ENCODE measurements around the gene LIAS.
A peak's percentile ranks its signal among the peaks of the same experiment; 100 is the strongest.

Gene LIAS

DNA sequence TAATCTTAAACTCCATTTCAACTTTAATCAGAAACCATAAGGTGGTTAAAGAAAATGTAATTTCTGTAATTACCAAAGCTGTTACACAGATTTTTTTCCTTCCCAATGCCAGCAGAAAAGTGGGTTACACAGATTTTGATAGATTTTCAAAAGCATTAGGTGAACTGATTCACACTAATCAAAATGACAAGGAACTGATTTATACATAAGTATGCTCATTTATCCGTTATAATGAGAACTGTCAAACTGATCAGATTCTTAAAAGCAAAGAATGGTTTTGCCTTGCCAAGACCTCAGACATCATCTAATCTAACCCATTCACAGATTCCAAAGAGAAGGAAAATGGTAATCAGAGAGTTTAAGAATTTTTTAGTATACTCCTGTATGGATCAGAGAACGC, 63.2 kb downstream of the LIAS start:
- no peak for DNase-seq (ENCODE audit: low spot score)
- TF ChIP-seq CTCF (IDR thresholded peaks at IDR 0.05; ENCODE audit: extremely low read depth, insufficient read depth, missing control alignments), result no peak
- in situ Hi-C loops (cut with MboI; ENCODE audit: low pct_unique_long_range_greater_than_20kb, low sequenced_read_pairs, unreplicated experiment), result no loop called here

DNA sequence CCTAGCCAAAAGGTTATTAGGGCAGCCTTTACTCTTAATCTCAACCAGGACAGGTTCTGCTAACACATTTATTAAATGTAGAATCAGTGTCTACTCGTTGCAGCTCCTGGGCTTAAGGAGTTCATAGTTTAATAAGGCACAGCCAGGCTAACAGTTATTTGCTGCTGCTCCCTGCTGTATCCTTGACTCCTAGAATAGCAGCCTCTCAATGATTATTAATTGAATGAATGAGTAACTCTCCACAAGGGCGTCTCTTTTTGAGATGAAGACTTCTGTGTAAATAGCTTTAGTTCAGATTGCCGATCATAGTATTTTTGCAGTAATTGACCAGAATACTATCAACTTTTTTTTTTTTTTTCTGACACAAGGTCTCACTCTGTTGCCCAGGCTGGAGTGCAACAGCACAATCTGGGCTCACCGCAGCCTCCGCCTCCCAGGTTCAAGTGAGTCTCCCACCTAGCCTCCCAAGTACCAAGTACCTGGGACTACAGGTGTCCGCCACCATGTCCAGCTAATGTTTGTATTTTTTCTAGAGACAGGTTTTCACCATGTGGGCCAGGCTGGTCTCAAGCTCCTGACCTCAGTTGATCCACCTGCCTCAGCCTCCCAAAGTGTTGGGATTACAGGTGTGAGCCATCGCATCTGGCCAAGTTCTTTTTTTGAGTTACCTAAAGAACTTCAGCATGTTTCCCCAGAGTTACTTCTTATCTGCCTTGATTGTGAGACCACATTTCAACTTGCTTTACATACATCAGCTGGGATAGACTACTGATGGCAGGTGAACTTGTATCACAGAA, 65.5 kb downstream of the LIAS start:
- TF ChIP-seq CTCF (IDR thresholded peaks at IDR 0.05; ENCODE audit: extremely low read depth, insufficient read depth, missing control alignments), result no peak
- in situ Hi-C loops (cut with MboI; ENCODE audit: low pct_unique_long_range_greater_than_20kb, low sequenced_read_pairs, unreplicated experiment), result no loop called here
- DNase-seq (ENCODE audit: low spot score), result no peak

- TF ChIP-seq CTCF (IDR thresholded peaks at IDR 0.05; ENCODE audit: extremely low read depth, insufficient read depth, missing control alignments), result no peak
- peak; percentile 22 for DNase-seq (ENCODE audit: low spot score)
- in situ Hi-C loops (cut with MboI; ENCODE audit: low pct_unique_long_range_greater_than_20kb, low sequenced_read_pairs, unreplicated experiment), result no loop called here
Observed at GRCh38 chr4:39525822-39526690, 67.2 kb downstream of the LIAS start.

DNA sequence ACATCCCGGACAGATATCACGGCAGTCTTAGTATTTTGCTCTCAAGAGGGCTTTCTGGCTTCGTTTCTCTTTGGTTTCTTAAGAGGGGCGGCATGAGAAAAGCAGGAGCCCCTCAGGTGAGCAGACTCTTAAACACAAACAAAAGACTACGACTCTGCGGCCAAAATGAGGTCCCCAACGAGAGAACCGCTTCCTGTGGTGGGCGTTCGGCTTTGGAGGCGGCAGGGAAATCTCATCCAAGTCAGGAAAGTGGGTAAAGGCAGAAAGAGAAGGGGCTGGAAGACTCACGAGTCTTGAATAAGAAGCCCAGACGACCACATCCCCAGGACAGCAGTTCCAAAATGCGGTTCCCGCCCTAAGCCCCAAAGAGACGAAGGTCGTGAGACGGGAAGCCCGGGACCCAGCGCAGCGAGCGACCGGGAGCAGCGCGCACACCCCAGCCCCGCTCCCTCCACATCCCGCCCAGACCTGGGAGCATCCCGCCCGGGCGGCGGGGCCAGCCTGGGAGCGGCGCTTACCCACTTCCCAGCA, 68.0 kb downstream of the LIAS start:
- no peak for TF ChIP-seq CTCF (IDR thresholded peaks at IDR 0.05; ENCODE audit: extremely low read depth, insufficient read depth, missing control alignments)
- in situ Hi-C loops (cut with MboI; ENCODE audit: low pct_unique_long_range_greater_than_20kb, low sequenced_read_pairs, unreplicated experiment), result no loop called here
- peak; percentile 50 for DNase-seq (ENCODE audit: low spot score)

DNA sequence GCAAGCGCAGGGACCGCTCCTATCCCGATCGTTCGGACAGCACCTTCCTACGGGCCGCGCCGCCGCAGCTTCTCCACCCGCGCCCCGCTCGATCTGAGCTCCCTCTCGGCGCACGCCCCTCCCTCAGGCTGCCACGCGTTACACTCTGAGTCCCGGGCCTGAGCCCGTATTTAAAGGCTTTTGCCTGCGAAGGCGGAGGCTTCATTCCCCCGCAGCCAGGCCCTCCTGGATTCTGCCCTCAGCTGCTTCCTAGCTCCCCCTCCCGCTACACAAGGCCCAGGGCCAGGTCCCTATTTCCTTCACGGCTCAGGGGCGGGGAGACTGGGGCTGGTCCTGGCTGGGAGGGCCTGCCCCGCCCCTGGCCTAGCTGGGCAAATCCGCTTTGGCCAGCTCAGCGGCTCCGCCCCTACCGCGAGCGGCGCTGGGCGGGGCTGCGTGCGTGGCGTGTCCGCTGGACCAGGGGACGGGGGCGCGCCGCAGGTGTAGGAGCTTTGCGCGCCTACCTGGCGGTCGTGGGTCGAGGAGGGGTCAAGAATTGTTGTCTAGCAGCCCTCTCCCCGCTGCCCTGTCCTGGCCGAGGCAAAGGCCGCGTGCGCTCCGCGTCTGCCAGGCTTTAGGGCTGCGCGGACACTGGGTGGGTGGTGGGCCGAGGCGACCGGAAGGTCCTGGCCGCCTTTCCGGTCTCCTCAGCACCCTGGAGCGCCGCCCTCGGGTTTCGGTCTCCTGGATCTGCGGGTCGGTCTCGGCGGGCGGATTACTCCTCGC, 68.6 kb downstream of the LIAS start, which contains the start of gene UGDH:
UGDH (minus strand) TSS at position 144 of the 765 bp plus-strand sequence. CDS start 5,927 bp downstream, outside the sequence.
- no peak for TF ChIP-seq CTCF (IDR thresholded peaks at IDR 0.05; ENCODE audit: extremely low read depth, insufficient read depth, missing control alignments)
- peak; percentile 98 for DNase-seq (ENCODE audit: low spot score)
- in situ Hi-C loops (cut with MboI; ENCODE audit: low pct_unique_long_range_greater_than_20kb, low sequenced_read_pairs, unreplicated experiment), result no loop called here

DNA sequence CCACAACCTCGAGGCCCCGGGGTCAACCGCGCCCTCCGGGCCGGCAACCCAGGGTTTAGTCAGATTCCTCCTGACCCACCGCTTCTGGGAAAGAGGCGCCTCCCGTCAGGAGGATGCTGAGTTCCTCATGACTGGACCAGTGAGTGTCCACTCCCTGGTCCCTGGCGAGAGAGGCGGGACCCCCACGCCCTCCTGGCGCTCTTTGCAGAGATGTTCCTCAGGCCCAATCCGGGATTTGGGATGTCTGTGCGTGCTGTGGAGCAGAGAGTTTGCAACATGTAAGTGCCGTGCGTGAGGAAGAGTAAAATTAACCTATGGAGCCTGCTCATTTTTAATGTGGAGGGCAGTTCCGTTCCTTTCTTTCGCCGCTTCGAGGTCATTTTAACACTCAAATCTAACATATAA, 69.2 kb downstream of the LIAS start:
- in situ Hi-C loops (cut with MboI; ENCODE audit: low pct_unique_long_range_greater_than_20kb, low sequenced_read_pairs, unreplicated experiment), result no loop called here
- DNase-seq (ENCODE audit: low spot score), result no peak
- TF ChIP-seq CTCF (IDR thresholded peaks at IDR 0.05; ENCODE audit: extremely low read depth, insufficient read depth, missing control alignments), result no peak

Measured in GM13977 (cell line).